HG03135 (cell line): ENCODE results near the gene GAB2.

ENCODE experiments used
- ATAC-seq: cut with Tn5 transposase; IDR thresholded peaks from one replicate; pipeline ENCODE4 v1.9.1; 2021; ENCODE audit warnings: mild to moderate bottlenecking, moderate library complexity; ENCODE audit not compliant: unreplicated experiment

Gene GAB2

DNA sequence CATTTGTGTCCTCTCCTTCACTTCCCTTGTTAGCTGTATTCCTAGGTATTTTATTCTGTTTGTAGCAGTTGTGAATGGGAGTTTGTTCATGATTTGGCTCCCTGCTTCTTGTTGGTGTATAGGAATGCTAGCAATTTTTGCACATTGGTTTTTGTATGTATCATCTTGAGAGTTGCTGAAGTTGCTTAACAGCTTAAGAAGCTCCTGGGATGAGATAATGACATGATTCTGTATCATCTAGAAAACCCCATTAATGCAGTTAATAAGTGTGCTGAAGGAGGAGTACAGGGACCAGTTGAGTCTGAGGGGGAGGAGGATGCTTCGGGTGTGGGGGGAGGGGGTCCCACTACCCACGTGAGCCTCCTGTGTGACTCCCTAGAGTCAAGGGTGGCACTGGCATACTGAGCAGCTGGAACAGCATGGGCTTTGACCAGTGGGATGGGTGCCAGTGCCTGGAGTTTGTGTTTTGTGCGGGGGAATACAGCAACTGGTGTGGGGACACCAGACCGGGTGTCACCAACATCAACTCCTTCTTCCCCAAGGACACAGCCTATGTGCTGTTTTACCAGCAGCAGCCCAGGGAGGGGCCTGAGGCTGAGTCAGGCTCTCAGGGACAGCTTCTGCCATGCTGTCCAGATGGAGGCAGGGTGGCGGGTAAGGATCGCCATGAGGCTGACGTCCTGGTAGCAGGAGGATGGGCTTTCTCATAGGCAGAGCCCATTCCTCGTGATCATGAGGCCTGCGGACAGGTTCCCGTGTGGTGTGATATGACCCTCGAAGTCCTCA lies 204.8 kb downstream of the GAB2 start:
- no peak for ATAC-seq

DNA sequence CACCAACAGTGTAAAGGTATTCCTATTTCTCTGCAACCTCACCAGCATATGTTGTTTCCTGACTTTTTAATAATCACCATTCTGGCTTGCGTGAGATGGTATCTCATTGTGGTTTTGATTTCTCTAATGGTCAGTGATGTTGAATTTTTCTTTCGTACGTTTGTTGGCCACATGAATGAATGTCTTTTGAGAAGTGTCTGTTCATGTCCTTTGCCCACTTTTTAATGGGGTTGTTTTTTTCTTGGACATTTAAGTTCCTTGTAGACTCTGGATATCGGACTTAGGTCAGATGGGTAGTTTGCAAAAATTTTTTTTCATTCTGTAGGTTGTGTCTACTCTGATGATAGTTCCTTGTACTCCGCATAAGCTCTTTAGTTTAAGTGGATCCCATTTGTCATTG lies 206.1 kb downstream of the GAB2 start:
- ATAC-seq: no peak

DNA sequence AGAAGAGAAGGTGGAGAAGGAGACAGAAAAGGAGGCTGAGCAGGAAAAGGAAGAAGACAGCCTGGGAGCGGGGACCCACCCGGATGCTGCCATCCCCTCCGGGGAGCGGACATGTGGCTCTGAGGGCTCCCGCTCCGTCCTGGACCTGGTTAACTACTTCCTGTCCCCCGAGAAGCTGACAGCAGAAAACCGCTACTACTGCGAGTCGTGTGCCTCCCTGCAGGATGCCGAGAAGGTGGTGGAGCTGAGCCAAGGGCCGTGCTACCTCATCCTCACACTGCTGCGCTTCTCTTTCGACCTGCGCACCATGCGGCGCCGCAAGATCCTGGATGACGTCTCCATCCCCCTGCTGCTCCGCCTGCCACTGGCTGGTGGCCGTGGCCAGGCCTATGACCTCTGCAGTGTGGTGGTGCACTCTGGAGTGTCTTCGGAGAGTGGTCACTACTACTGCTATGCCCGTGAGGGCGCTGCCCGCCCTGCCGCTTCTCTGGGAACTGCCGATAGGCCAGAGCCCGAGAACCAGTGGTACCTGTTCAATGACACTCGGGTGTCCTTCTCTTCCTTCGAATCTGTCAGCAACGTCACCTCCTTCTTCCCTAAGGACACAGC lies 207.5 kb downstream of the GAB2 start:
- no peak for ATAC-seq

DNA sequence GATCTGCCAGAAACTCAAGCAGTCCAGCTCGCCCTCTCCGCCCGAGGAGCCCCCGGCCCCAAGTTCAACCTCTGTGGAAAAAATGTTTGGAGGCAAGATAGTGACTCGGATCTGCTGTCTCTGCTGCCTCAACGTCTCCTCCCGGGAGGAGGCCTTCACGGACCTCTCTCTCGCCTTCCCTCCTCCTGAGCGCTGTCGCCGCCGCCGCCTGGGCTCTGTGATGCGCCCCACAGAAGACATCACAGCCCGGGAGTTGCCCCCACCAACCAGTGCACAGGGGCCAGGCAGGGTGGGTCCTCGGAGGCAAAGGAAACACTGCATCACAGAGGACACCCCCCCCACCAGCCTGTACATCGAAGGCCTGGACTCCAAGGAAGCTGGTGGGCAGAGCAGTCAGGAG lies 208.1 kb downstream of the GAB2 start:
- ATAC-seq: no peak

DNA sequence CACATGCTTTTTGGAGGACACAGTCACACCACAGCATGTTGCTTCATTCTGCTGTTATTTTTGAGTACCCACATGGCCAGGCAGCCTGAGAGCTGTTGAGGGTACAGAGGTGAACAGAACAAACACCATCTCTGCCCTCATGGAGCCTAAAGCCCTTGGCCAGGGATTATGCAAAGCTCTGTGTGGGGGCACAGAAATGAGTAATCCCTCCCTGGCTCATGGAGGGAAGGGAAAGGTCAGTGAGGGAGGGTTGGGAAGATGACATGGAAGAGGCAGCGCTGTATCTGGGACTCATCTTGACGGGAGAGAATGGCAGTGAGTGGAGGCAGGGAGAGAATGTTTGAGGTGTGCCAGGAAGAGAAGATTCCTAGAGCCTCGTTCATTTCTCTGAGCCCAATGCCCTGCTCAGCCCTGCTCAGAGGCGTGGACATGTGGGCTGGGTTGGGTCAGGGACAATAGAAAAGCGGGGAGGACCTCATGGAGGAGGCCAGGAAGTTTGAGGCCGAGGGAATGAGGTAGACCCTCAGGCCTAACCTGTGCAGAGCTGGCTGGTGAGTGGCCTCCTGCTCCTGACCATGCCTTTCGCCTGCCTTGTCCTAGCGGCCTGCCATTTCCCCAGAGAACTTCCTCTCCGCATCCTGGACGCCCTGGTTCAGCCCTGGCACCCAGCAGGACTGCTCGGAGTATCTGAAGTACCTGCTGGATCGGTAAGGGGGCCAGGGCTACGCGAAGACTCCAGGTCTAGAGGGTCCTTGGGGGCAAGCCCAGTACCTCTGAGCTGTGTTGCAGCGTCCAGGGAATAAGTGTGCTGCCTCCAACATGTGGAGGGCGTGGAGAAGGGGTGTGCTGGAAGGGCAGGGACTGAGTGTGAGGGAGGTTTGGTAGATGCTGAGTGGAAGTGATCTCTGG lies 209.1 kb downstream of the GAB2 start:
- ATAC-seq: no peak

DNA sequence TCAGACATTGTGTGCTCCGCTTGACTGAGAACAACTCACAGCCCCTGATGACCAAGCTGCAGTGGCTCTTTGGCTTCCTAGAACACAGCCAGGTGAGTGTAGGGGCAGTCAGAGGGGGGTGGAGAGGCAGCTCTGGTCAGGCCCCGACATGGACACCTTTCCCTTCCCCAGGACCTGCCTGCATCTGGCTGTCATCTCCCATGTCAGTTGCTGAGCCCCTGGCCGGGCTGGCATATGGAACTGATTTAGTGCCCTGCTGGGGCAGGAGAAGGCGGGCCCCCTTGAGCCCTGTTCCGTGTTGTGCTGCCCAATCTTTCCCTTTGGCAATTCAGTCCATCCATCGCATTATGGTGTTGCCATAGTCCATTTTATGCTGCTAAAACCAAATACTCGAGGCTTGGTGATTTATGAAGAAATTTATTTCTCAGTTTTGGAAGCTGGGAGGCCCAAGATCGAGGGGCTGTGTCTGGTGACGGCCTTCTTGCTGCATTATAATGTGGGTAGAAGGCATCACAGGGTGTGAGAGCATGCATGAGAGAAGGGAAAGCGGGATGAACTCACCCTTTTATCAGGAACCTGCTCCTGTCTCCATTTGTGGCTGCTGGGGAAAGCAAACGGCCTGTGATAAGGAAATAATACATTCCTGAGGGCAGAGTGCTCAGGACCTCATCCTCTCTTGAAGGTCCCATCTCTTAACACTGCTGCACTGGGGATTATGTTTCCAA lies 209.9 kb downstream of the GAB2 start:
- no peak for ATAC-seq

DNA sequence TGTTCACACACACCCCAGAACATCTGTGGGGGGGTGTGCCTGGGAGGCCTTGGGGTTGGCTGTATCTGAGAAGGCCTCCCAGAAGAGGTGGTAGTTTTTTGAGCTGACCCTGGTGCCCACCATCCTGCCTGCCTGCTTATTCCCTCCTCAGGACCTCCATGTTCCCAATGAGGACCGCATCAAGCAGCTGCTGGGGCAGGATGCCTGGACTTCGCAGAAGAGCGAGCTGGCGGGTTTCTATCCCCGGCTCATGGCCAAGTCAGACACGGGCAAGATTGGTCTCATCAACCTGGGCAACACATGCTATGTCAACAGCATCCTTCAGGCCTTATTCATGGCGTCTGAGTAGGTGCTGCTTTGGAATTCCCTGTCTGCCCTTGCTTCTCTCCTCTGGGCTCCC lies 211.9 kb downstream of the GAB2 start:
- no peak for ATAC-seq

DNA sequence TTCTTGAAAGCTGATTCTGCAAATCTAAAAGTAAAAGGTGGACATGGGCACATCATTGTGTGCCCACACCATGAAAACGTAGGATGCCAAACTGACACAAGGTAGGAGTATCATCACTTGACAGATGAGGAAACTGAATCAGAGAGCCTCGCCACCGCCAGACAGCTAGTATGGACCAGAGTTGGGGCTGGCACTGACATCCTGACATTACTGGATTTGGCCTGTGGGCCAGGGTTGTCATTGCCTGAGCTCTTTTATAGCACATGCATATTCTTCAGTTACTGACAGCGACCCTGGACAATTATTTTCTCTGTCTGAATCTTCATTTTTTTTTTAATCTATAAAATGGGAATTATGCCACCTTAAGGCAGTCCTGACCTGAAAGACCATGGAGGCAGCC lies 212.4 kb downstream of the GAB2 start:
- ATAC-seq: no peak

DNA sequence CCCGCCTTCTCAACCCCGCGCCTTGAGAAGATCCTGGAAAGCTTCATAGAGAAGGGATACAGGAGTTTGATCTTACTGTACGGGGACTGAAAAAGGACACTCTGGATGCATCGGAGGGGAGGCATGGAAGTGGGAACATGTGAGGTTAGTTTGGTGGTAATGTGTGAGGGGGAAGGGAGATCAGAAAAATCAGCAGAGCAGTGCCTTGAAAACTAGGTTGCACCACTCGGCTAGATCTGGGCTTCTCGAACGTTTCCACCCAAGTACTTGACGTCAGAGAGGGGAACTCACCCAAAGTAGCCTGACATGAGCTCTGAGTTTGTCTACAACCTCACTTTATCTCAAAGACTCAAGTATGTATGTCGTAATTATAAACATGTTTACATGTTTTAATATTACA lies 214.4 kb downstream of the GAB2 start:
- ATAC-seq: no peak

DNA sequence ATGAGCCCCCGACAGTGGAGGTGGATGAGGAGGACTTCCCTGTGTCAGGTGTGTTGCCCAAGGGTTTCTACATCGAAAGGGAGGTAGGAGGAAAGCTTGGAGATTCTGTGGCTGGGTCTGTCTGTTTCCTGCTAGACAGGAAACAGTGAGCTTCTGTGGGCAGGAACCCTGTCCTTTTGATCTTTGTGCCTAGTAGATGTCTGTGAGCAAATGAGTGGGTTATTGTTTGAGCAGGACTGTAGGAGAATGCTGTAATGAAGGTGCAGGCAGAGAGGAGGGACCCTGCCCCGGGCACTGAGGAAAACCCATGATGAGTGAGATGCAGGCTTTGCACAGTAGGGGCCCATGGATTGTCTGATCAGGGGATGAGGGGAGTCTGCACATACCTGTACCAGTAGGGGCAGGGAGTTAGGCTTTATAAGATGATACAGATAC lies 214.9 kb downstream of the GAB2 start:
- ATAC-seq: no peak

DNA sequence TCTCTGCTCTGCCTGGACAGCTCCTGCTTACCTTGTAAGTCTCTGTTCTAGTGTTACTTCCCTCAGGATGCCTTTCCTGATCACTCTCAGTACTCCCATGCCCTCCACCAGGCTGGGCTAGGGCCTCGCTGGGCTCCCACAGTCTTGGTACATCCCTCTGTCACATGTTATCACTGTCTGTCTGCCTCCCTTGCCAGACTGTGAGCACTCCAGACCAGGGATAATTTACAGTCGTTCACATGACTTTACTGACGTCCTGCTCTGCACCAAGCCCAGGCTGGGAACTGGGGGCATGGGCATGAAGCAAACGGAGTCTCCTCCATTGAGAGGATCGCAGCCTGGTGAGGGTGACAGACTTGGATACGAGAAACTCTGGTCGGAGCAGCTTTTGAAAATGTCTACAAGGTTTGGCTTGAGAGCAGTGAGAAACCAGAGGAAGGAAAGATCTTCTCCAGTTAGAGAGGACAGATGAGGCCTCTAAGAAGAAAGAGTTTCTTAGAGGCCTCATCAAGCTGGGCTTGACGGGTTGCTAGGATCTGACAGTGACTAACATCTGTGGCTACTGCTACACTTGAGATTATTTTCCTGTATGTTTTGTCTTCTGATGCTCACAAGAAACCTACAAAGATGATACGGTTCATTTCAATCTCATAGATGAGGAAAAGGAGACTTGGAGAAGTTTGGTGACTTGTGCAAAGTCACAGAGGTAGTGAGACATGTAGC lies 216.4 kb downstream of the GAB2 start:
- ATAC-seq: no peak

DNA sequence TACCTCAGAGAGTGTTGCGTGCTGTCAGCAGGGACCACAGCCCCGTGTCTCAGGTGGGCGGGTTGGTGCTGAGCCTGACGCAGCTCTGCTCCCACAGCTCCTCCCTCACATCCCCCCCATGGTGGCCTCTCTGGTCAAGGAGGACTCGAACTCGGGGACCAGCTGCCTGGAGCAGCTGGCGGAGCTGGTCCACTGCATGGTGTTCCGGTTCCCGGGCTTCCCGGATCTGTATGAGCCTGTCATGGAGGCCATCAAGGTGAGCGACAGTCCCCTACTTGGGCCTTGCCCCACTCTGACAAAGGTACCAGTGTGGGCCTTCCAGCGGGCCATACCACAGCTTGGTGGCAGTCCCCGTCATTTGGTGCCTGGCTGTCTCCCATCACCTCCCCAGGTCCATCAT lies 217.1 kb downstream of the GAB2 start:
- ATAC-seq: no peak

DNA sequence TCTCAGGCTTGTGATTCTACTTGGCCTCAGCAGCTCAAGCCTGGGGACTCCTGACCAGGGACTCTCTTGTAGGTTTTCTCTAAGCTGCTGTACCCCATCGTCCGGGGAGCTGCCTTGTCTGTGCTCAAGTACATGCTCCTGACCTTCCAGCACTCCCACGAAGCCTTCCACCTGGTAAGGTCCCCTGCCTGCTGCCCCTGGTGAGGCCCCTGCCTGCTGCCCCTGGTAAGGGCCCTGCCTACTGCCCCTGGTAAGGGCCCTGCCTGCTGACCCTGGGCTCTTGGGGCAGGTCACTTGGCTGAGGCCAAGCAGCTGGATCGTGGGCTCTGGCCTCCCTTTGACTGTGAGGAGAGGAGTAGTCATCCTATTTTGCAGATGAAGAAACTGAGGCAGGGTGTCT lies 217.6 kb downstream of the GAB2 start:
- no peak for ATAC-seq

DNA sequence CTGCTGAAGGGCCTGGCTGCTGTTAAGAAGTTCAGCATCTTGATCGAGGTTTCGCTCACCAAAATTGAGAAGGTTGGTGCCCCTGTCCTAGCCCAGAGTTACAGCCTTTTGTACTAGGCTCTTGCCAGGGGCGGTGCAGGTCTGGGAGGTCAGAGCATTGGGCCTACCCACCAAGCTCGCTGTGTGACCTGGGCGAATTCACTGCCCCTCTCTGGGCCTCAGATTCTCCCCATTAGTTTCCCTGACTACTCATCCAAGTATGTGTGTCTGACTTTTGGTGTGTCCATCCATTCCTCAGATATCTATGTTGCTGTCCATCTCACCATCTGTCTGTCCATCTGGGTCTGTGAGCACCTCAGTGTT lies 218.0 kb downstream of the GAB2 start:
- no peak for ATAC-seq

DNA sequence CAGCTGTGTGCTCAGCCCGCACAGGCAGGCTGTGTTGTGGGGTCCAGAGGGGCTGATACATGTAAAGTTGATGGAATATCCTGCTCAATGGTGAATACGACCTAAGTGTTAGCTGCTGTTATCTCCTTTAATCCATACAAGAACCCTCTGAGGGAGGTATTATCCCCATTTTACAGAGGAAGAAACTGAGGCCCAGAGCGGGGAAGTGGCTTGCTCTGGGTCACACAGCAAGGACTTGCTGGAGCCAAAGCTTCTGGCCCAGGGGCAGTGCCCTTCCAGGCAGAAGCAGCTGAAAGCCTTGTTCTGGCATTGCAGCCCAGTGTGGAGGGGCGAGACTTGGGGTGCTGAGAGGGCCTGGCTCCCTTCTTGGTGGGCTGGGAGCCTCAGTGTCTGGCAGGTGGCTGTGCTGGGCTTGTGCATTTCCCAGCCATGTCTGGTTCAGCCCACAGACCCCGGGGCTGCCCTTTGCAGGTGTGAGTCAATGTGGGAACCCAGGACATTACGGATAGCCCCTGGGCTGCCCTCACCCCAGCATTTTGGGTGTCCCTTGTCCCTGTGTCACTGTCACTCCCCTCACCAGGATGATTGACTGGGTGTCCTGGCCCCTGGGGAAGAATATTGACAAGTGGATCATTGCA lies 218.5 kb downstream of the GAB2 start:
- ATAC-seq: no peak

DNA sequence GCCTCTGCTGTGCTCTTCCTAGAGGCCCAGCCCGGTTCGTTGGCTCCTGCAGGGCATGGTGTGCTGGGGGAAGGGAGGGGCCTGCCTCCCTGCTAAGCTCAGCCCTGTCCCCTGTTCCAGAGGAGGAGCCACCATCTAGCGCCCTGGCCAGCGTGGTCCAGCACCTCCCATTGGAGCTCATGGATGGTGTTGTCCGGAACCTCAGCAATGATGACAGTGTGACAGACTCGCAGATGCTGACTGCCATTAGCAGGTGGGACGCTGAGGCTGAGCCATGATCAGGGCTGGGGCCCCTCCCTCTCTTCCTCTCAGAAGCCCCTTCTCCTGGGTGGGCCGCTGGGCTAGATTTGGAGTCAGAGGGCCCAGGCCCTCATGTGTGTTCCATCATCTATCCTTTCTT lies 219.8 kb downstream of the GAB2 start:
- ATAC-seq: no peak

DNA sequence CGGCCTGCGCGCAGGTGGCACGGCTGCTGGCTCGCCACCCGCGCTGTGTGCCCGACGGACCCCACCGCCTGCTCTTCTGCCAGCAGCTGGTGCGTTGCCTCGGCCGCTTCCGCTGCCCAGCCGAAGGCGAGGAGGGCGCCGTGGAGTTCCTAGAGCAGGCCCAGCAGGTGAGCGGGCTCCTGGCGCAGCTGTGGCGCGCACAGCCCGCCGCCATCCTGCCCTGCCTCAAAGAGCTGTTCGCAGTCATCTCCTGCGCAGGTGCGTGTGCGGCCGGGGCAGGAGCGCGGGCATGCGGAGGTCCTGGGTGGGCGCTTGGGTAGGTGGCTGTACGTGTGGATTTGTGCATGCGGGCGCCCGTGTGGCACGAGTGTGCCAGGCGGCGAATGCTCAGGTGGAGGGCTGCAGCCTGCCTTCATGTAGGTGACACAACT lies 220.9 kb downstream of the GAB2 start:
- no peak for ATAC-seq

DNA sequence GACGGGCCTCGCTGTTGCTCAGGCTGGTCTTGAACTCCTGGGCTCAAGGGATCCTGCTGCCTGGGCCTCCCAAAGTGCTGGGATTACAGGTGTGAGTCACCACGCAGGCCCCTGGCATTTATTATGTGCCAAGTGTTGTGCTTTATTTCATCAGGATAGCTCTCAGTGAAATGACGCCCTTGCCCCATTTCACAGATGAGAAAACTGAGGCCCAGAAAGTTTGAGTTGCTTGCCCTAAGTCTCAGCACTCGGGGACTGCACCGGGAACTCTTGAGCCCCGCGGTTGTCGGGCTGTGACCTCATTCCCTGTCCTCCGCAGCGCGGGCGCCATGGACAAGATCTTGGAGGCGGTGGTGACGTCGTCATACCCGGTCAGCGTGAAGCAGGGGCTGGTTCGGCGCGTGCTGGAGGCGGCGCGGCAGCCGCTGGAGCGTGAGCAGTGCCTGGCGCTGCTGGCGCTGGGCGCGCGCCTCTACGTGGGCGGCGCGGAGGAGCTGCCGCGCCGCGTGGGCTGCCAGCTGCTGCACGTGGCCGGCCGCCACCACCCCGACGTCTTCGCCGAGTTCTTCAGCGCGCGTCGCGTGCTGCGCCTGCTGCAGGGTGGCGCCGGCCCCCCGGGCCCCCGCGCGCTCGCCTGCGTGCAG lies 221.6 kb downstream of the GAB2 start:
- ATAC-seq: no peak

DNA sequence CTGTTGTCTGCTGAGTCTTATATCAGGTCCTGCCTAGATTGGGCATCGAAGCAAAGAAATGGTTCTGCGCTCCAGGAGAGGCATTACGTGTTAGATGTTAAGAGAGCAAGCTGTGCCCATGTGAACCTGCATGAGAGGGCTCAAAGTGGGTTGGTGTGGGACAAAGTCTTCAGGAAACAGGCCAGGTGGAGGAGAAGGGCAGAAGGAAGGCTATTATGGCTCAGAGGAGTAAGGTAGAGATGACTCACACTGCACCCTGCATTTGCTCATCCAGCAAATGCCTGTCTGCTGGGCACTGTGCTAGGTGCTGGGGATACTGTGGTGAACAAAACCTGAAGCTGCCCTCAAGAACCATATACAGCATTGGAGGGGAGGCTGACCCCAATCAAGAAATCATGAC lies 223.1 kb downstream of the GAB2 start:
- no peak for ATAC-seq

DNA sequence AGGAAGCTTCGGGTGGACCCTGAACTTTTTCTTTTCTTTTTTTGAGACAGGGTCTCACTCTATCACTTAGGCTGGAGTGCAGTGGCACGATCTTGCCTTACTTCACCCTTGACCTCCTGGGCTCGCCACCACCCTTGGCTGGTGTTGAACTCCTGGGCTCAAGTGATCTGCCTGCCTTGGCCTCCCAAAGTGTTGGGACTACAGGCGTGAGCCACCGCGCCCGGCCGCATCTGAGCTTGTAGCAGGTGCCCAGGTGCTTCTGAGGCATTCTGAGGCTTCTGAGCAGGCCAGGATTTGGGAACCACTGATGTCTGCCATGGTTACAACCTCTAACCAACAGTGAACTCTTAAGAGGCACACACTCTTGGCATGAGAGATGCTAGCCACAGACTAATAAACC lies 223.8 kb downstream of the GAB2 start:
- no peak for ATAC-seq
